ENCODE results near the gene NFE2L3. TPM values are rescaled to one million over a fixed set of nuclear protein-coding genes. Genes with fewer than 3 reads are reported as not detected.

The NFE2L3 gene
- total and polyA plus RNA-seq, 2 donors from 2014 or later: 5.2 to 12.5 TPM

DNA sequence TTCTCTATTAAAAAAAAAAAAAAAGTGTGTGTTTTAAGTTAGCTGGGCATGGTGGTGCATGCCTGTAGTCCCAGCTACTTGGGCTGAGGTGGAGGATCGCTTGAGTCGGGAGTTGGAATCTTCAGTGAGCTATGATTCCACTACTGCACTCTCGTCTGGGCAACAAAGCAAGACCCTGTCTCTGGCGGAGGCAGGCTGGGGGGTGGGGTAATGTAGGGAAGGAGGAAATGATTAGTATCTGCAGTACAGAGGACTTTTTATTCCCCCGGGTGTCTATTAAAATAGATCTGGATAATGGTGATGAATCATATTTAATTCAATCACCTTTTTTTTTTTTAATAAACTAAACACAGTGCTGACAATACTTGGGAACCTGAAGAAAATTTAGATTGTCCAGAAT lies 56.0 kb downstream of the NFE2L3 start:
- TF ChIP-seq, protein P1, sequence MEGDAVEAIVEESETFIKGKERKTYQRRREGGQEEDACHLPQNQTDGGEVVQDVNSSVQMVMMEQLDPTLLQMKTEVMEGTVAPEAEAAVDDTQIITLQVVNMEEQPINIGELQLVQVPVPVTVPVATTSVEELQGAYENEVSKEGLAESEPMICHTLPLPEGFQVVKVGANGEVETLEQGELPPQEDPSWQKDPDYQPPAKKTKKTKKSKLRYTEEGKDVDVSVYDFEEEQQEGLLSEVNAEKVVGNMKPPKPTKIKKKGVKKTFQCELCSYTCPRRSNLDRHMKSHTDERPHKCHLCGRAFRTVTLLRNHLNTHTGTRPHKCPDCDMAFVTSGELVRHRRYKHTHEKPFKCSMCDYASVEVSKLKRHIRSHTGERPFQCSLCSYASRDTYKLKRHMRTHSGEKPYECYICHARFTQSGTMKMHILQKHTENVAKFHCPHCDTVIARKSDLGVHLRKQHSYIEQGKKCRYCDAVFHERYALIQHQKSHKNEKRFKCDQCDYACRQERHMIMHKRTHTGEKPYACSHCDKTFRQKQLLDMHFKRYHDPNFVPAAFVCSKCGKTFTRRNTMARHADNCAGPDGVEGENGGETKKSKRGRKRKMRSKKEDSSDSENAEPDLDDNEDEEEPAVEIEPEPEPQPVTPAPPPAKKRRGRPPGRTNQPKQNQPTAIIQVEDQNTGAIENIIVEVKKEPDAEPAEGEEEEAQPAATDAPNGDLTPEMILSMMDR (IDR thresholded peaks at IDR 0.05; ENCODE audit: borderline replicate concordance, extremely low read depth, insufficient read depth): no peak
- Histone ChIP-seq H3K9me3 (ENCODE audit: control insufficient read depth in 2 of 3, insufficient read depth in 1 of 3, low read length in 3 of 3) (no peaks in the 10 kb centered on the region), H3K9ac (ENCODE audit: low read length in 3 of 3) (no peak overlapping the region), H3K4me1 (ENCODE audit: control insufficient read depth in 2 of 3, insufficient read depth in 2 of 3, low read depth in 1 of 3, low read length in 3 of 3) (peaks cover 0 to 2% (median 0%) of the 10 kb centered on the region in 3 donors), H3K27ac (ENCODE audit: low read depth in 2 of 2, low read length in 2 of 2) (no peak overlapping the region), H3K36me3 (ENCODE audit: control insufficient read depth in 2 of 3, insufficient read depth in 3 of 3, low read length in 3 of 3) (peaks cover 8 to 32% (median 26%) of the 10 kb centered on the region in 3 donors), H3K27me3 (ENCODE audit: control insufficient read depth, insufficient read depth, low read length) (no peaks in the 10 kb centered on the region), H3K4me3 (ENCODE audit: low read length in 3 of 3) (no peak overlapping the region)
- no peak for DNase-seq
- intact Hi-C loops (cut with DNase I): no loop called here
- FAIRE-seq: no peak

DNA sequence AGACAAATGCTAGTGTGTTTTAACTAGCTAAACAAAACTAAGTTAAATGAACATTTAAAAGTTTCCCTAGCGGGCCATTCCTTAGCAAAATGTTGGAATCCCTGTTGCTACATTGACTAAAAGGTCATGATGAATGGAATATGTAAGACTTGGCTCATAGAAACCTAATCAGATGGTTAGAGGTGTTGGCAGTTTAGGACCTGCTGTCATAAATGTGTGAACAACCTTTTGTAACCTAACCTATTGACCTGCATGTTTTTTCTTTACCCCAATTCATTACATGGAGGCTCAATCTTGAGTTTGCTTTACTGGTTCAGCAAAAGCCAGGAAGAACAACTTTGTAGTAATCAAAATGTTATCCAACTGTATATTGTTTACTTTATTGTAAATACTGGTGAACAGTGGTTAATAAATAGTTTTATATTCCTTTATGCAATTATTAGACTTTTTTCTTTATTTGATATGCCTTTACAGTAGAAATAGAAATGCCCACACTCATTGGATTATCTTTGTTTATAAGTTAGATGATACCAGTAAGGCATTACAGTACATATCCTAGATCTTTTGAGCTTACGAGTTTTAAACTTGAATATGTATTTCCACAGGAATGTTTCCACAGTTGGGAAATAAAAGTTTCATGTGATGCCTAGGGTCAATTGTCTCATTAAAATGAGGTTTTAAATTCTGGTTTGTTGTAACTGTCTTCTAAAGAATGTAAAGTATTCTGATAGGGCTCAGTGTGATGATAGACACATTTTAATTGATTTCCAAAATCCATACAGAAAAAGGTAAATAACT lies 61.1 kb downstream of the NFE2L3 start:
- Histone ChIP-seq H3K27ac (ENCODE audit: low read depth in 2 of 2, low read length in 2 of 2) (no peak overlapping the region), H3K4me1 (ENCODE audit: control insufficient read depth in 2 of 3, insufficient read depth in 2 of 3, low read depth in 1 of 3, low read length in 3 of 3) (no peaks in the 10 kb centered on the region), H3K9me3 (ENCODE audit: control insufficient read depth in 2 of 3, insufficient read depth in 1 of 3, low read length in 3 of 3) (no peaks in the 10 kb centered on the region), H3K36me3 (ENCODE audit: control insufficient read depth in 2 of 3, insufficient read depth in 3 of 3, low read length in 3 of 3) (peaks cover 5 to 20% (median 15%) of the 10 kb centered on the region in 3 donors), H3K4me3 (ENCODE audit: low read length in 3 of 3) (no peak overlapping the region), H3K9ac (ENCODE audit: low read length in 3 of 3) (no peak overlapping the region), H3K27me3 (ENCODE audit: control insufficient read depth, insufficient read depth, low read length) (no peaks in the 10 kb centered on the region)
- FAIRE-seq (no peak), DNase-seq (no peak)
- intact Hi-C loops (cut with DNase I): no loop called here
- TF ChIP-seq, protein P1 (IDR thresholded peaks at IDR 0.05; ENCODE audit: borderline replicate concordance, extremely low read depth, insufficient read depth): no peak

DNA sequence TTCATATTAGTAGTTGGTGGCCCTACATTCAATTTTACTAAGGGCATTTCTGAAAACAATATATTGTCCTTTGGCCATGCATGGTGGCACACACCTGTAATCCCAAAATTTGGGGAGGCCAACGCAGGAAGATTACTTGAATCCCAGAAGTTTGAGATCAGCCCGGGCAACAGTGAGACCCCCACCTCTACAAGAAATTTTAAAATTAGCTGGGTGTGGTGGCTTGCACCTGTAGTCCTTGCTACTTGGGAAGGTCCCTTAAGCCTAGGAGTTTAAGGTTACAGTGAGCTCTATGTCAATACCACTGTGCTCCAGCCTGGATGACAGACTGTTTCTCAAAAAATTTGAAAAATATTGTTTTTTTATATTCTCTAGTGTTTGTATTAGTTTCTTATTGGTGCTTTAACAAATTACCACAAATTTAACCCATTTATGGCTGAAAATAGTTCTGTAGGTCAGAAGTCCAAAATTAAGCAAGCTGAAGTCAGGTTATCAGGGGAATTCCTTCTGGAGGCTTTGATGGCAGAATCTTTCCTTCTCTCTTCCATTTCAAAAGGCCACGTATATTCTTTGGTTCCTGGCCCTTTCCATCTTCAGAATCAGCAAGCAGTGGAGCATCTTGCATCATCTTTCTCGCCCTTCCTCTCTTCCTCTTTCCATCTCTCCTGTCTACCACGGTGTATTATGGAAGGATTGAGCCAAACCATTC lies 62.0 kb downstream of the NFE2L3 start:
- intact Hi-C loops (cut with DNase I): no loop called here
- Histone ChIP-seq H3K27me3 (ENCODE audit: control insufficient read depth, insufficient read depth, low read length) (no peaks in the 10 kb centered on the region), H3K36me3 (ENCODE audit: control insufficient read depth in 2 of 3, insufficient read depth in 3 of 3, low read length in 3 of 3) (peaks cover 5 to 20% (median 13%) of the 10 kb centered on the region in 3 donors), H3K4me3 (ENCODE audit: low read length in 3 of 3) (no peak overlapping the region), H3K4me1 (ENCODE audit: control insufficient read depth in 2 of 3, insufficient read depth in 2 of 3, low read depth in 1 of 3, low read length in 3 of 3) (no peaks in the 10 kb centered on the region), H3K27ac (ENCODE audit: low read depth in 2 of 2, low read length in 2 of 2) (no peak overlapping the region), H3K9me3 (ENCODE audit: control insufficient read depth in 2 of 3, insufficient read depth in 1 of 3, low read length in 3 of 3) (no peaks in the 10 kb centered on the region), H3K9ac (ENCODE audit: low read length in 3 of 3) (no peak overlapping the region)
- TF ChIP-seq, protein P1 (IDR thresholded peaks at IDR 0.05; ENCODE audit: borderline replicate concordance, extremely low read depth, insufficient read depth): no peak
- DNase-seq (no peak), FAIRE-seq (no peak)
